C4-2B (cell line): ENCODE data around the gene GSG1.

Experiments used
- CTCF ChIP-seq: fragments of 450-650 bp; conservative IDR thresholded peaks from 2 replicates; pipeline ENCODE4 v1.5.1; 2017; ENCODE audit warnings: mild to moderate bottlenecking
- ZFX ChIP-seq: fragments of 450-650 bp; IDR thresholded peaks from 2 replicates; pipeline ENCODE4 v1.6.1; 2017

- TF ChIP-seq CTCF (no peak), ZFX (no peak)
Observed at GRCh38 chr12:13061377-13061776, 42.1 kb downstream of the GSG1 start.
